ENCODE results near the gene CRYGN. TPM values are rescaled to one million over a fixed set of nuclear protein-coding genes. Genes with fewer than 3 reads are reported as not detected.
A peak's percentile ranks its signal among the peaks of the same experiment; 100 is the strongest.

Gene CRYGN
- total RNA-seq, 1 experiment from 2014 or later, result not detected

DNA sequence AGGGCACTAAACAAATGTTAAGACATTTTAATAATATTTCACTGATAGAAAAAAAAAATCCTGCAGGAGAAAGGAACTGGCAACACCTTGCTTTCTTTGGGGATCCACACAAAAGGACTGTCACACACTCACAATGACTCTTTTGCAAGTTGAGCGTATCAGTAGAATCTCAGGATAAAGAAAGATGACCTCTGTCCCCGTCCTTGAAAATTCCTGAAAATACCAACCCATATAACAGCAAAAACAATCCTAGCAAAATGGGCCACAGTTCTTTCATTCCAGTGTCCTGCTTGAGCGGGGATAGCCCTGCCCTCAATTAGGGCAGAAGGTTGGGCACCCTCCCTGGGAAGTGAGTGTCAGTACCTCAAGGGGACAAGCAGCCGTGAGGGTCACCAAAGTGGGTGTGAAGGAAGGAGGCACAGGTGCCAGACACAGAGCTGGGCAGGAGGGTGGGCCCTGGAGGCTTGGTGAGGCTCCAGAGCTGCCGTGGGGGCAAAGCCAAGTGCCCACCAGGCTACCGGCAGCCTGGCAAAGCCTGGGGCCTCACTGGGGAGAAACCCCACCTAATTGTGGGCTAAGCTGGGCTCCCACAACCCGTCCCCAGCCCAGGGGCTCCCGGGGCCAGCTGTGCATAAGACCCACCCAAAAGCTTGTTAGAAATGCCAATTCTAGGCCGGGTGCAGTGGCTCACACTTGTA lies 32.9 kb downstream of the CRYGN start:
- DNase-seq (ENCODE audit: low read depth), result no peak

- DNase-seq (ENCODE audit: low read depth), result no peak
Observed at GRCh38 chr7:151406051-151406875, 33.7 kb downstream of the CRYGN start.

GRCh38 chr7:151405588-151405987 lies 34.4 kb downstream of the CRYGN start:
- no peak for DNase-seq (ENCODE audit: low read depth)

- no peak for DNase-seq (ENCODE audit: low read depth)
Observed at GRCh38 chr7:151405056-151405455, 34.9 kb downstream of the CRYGN start.

DNA sequence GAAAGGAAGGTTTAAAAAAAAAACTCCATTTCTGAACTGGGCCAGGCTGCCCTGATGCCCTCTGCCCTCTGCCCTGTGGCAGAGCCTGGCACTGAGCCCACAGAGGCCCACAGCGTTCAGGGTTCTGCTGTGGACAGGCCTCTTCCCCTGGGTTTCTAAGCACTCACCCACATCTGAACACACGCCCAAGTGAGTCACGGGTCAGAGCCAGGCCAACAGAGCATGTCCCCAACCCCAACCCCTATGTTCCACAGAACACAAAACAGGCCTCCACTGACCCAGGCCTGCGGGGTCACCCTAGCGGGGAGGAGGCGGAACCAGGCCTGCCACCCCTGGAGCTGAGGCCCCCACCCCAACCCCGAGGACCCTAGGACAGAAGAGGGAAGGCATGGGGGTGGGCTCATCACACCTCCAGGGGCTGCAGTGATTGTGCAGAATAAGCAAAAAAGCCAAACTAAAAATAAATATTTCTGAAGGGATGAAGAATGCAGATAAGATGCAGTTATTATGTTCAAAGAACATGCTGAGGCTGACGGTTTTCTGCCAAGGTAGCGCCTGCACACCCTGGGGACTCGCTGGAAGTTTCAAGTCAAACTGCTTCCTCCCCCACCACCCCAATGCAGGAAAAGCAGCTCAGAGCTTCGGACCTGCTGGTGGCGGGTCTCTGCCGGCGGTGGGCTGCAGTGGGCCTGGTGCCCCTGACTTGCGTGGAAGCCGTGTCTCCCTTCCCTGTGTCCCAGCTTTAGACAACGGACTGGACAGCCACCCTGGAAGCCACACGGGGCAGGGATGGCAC lies 35.5 kb downstream of the CRYGN start:
- DNase-seq (ENCODE audit: low read depth), result peak; percentile 47

GRCh38 chr7:151403764-151404163 lies 36.2 kb downstream of the CRYGN start:
- DNase-seq (ENCODE audit: low read depth), result no peak

GRCh38 chr7:151402029-151402835 lies 37.7 kb downstream of the CRYGN start:
- no peak for DNase-seq (ENCODE audit: low read depth)

- peak; percentile 9 for DNase-seq (ENCODE audit: low read depth)
Observed at GRCh38 chr7:151400626-151401315, 39.2 kb downstream of the CRYGN start.

- no peak for DNase-seq (ENCODE audit: low read depth)
Observed at GRCh38 chr7:151399906-151400305, 40.0 kb downstream of the CRYGN start.

DNA sequence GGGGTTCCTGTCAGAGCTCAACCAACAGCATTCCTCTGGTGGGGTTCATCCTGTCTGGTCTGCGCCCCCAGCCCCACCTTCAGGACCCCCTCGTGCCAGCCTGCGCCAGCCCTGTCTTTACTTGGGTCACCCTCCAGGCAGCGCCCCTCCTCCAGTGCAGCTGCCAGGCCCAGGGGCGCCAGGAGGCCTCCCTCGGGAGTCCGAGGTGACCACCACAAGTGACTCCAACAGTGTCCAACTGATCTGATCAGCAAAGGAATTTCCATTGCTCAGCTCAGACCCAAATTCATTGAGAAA lies 40.7 kb downstream of the CRYGN start:
- DNase-seq (ENCODE audit: low read depth), result no peak

DNA sequence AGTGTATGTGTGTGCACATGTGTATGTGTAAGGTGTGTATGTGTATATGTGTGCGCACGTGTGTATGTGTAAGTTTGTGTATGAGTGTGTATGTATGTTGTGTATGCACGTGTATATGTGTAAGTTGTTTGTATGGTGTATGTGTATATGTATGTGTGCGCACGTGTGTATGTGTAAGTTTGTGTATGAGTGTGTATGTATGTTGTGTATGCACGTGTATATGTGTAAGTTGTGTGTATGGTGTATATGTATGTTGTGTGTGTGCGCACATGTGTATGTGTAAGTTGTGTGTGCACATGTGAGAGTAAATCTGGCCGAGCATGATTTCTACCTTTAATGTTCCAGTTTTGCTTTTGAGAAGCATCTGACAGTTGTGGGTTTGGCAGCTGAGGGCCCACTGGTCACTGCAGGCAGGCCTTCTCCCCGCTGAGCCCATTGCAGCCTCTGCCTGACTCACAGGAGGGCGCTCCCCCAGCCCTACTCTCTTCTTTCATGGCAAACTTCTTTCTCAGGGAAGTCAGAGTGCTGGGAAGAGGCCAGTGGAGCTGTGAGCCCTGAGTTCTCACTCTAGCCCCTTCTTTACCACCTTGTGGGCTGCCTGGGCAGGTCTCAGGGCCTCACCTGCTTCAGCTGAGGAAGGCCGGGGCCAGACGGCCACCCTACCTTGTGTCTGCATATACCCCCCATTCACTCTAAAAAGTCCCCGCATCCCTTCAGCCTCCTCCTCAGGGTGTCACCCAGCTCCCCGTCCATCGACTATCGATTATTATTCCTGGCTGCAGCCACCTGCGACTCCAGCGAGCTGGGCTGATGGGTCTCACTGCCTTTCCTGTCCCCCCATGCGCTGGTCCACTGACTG lies 41.3 kb downstream of the CRYGN start:
- no peak for DNase-seq (ENCODE audit: low read depth)

- no peak for DNase-seq (ENCODE audit: low read depth)
Observed at GRCh38 chr7:151397026-151397425, 42.9 kb downstream of the CRYGN start.

GRCh38 chr7:151396328-151396970 lies 43.5 kb downstream of the CRYGN start:
- no peak for DNase-seq (ENCODE audit: low read depth)

DNA sequence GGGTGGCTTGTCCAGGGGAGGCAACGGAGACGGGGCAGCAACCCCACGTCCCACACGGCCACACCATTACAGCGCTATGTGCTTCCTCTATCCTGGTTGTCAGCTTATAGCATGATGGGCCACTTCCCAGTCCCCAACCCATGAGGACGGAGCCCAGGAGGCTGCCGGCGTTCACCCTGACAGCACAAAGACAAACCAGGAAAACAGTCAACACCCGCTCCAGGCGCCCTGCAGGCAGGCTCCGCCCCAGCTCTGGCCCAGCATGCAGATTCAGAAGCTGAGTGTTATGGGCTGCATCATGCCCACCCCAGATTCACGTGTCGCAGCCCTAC lies 44.9 kb downstream of the CRYGN start:
- DNase-seq (ENCODE audit: low read depth), result no peak

DNA sequence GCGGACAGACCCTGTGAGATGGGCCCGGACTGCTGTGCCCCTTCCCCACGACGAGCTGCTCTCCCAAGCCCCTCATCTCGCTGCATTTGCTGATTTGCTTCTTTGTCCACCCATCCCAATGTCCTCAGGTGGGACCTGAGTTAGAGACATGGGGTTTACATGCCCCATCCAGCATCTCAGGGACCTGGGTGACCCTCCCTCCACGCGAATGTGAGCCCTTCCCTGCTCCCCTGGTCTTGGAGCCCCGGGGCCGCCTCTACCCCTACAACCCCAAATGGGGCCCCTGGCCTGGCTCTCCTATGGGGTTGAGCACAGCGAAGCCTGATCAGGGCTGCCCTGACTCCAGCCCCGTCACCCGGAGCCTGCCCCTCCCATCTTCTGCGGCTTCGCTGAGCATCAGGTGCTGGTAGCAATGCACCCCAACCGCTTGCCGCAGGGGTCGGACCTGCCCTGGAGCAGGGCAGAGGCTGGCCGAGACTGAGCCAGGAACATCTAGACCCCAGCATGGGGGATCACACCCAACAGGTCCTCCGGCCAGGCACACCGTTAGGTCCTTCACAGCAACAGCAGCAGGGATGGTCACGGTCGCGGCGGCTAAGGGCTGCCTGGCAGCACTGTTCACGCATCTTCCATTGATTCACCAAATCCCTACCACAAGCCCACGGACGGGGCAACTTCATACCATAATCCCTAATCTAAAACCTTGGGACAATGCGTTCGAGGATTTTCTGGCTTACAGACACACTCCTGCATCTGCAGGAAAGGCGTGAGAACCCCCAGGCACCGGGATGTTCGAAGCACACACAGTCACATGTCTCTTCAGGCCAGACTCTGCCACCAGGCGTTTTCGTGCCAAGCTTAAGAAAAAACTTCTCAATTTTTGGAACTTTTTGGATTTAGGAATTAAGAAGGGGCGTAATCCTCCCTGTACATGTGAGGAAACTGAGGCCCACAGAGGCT lies 45.6 kb downstream of the CRYGN start:
- no peak for DNase-seq (ENCODE audit: low read depth)

DNA sequence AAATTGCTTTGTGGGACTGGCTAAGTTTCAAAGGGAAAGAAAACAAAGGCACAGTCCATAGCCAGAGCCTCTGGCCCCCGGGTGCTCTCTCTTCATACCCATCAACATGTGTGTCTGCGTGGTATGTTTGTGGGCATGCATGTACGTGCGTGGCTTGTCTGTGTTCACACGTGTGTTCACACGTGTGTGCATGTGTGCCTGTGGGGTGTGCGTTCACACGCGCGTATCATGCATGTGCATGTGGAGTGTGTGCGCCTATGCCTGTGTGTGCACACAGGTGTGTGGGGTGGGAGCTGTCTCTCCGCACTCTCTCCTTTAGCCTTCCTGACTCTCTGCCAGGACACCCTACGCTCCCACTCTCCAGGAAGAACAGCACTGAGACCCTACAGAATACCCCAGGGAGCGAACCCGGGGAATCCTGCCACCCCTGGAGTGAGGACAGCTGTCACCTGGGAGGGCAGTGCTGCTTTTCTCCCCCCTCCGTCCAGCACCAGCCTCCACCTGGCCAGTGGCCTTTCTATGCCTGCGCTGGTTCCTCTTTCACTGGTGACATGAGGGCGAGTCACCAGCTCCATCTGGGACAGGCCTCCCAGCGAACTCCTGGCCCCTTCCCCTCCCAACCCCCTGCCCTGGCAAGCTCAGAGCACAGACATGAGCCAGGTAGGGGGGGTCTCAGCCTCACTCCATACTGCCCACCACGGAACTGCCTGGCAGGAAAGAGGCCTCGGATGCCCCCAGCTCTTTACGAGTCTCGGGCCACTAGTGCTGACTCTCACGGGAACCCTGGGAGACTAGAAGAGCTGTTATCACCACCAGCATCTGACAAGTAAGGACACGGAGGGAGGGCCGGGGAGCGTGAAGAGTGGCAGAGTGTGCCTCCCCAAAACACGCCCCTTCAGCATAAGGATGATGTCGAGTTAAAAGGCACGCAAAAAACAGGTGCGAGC lies 46.6 kb downstream of the CRYGN start:
- DNase-seq (ENCODE audit: low read depth), result no peak

- DNase-seq (ENCODE audit: low read depth), result no peak
Observed at GRCh38 chr7:151392426-151392825, 47.5 kb downstream of the CRYGN start.

GRCh38 chr7:151392002-151392401 lies 47.9 kb downstream of the CRYGN start:
- DNase-seq (ENCODE audit: low read depth), result no peak

All from RPMI7951 (cell line).